Lower leg skin (tissue), 3 donors: ENCODE measurements around the gene UNC5CL.

Experiments used
- POLR2A ChIP-seq, 2 donors: fragments of 450-650 bp; IDR thresholded peaks; one replicate each; pipeline ENCODE4 v1.6.1; 2016 to 2017; ENCODE audit warnings: antibody characterized with exemption in 2 of 2, mild to moderate bottlenecking in 1 of 2, moderate library complexity in 1 of 2
- TF ChIP-seq, protein P1 (sequence below), 3 donors: fragments of 450-650 bp; IDR thresholded peaks; one replicate each; pipeline ENCODE4 v1.5.1; 2016; ENCODE audit warnings: antibody characterized with exemption in 3 of 3, mild to moderate bottlenecking in 3 of 3, moderate library complexity in 2 of 3

DNA sequence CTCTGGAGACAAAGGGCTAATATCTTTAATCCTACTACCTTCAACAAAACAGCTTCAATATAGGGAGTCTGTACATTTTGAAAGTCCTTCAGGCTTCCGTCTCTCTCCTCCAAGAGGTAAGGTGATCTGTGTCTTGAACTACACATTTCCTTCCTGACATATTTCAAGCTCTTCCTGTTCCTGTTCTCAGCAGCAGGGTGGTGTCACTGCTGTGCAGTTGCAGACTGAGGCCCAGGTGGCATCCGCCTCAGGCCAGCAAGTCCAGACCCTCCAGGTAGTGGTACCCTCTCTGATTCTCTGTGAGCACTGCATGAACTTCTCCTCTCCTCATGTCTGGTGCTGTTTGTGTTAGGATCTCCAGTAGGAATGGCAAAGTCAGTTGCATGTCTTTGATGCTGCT, 41.6 kb upstream of the UNC5CL start:
- TF ChIP-seq POLR2A (IDR thresholded peaks at IDR 0.05), result no peak
- TF ChIP-seq, protein P1, sequence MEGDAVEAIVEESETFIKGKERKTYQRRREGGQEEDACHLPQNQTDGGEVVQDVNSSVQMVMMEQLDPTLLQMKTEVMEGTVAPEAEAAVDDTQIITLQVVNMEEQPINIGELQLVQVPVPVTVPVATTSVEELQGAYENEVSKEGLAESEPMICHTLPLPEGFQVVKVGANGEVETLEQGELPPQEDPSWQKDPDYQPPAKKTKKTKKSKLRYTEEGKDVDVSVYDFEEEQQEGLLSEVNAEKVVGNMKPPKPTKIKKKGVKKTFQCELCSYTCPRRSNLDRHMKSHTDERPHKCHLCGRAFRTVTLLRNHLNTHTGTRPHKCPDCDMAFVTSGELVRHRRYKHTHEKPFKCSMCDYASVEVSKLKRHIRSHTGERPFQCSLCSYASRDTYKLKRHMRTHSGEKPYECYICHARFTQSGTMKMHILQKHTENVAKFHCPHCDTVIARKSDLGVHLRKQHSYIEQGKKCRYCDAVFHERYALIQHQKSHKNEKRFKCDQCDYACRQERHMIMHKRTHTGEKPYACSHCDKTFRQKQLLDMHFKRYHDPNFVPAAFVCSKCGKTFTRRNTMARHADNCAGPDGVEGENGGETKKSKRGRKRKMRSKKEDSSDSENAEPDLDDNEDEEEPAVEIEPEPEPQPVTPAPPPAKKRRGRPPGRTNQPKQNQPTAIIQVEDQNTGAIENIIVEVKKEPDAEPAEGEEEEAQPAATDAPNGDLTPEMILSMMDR (IDR thresholded peaks at IDR 0.05), result no peak
